Activated CD4-positive, alpha-beta T cell treated with anti-CD3 and anti-CD28 coated beads for 36 hours (primary cell): ENCODE results near the gene NOTCH3. TPM values are rescaled to one million over a fixed set of nuclear protein-coding genes. Genes with fewer than 3 reads are reported as not detected.

ENCODE experiments used
- microRNA-seq: library from miRNA; unstranded; fragments of <30 nt; microRNA quantifications from one replicate; pipeline ENCODE4 v1.2.0, GENCODE V29; 2021; ENCODE audit warnings: borderline replicate concordance
- total RNA-seq, 2 experiments: library from RNA; stranded (reverse); gene quantifications; one replicate each; pipeline ENCODE4 v1.2.3, GENCODE V29; 2021

Gene NOTCH3
- total RNA-seq, 2 experiments from 2014 or later: 0.02 to 0.25 TPM

Small RNAs within 50 kb of the gene (microRNA-seq; reads per million reads assigned to microRNA genes)
- not detected for gene MIR6795

Other genes with a start within 250 kb of the NOTCH3 start
- gene SLC1A6, start 221.1 kb downstream of the NOTCH3 start, total RNA-seq: not detected
- not detected for gene CASP14, start 151.5 kb downstream of the NOTCH3 start, total RNA-seq
- not detected for gene OR1I1, start 118.8 kb downstream of the NOTCH3 start, total RNA-seq
- gene SYDE1, start 93.6 kb downstream of the NOTCH3 start, total RNA-seq: 1 to 10 TPM; 2.1 to 3.3 TPM
- gene EPHX3, start 31.5 kb upstream of the NOTCH3 start, total RNA-seq: under 1 TPM in 1 of 2 experiments, not detected in 1; 0.09 TPM
- gene BRD4, start 131.5 kb upstream of the NOTCH3 start, total RNA-seq: 100 to 1,000 TPM; 106 to 126 TPM
- gene AKAP8, start 178.8 kb upstream of the NOTCH3 start, total RNA-seq: 10 to 100 TPM; 47.9 to 54.3 TPM
- 10 to 100 TPM; 76.2 to 89.9 TPM for gene AKAP8L, start 218.0 kb upstream of the NOTCH3 start, total RNA-seq
- gene WIZ, start 249.0 kb upstream of the NOTCH3 start, total RNA-seq: 10 to 100 TPM; 21.2 to 22.6 TPM